ENCODE measurements around the gene KRT72. TPM values are rescaled to one million over a fixed set of nuclear protein-coding genes. Genes with fewer than 3 reads are reported as not detected.

KRT72 gene
- total RNA-seq, 1 experiment from 2014 or later, result not detected

DNA sequence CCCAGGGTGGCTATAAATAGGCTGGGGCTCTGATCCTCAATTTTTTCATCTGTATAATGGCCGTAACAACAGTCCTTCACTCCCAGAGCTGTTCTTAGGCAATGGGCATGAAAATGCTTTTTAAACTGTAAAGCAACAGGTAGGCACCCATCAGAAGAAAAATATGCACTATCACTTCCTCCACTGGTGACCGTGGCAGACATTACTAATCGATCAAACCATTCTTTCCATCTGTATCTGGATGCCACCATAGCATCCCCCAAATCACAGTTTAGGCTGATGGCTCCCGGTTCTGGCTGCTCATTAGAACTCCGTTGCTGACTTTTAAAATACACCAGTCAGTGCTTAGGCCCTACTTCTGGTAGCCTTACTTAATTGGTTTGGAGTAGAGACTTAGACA is 59.6 kb downstream of the KRT72 start:
- Histone ChIP-seq H3K27ac (ENCODE audit: insufficient read length, low read depth, low read length) (no peak overlapping the region), H4K8ac (replicated peaks; ENCODE audit: insufficient read length, low read depth, low read length) (no peak overlapping the region), H2BK20ac (ENCODE audit: low read depth, low read length, poor library complexity, severe bottlenecking) (no peak overlapping the region), H3K9ac (ENCODE audit: extremely low read depth, insufficient read length, low read length) (no peak overlapping the region), H3K56ac (ENCODE audit: insufficient read length, low read depth, low read length) (no peak overlapping the region), H2BK15ac (ENCODE audit: low read depth, low read length) (no peak overlapping the region), H3K27me3 (ENCODE audit: insufficient read depth, low read length) (no peaks in the 10 kb centered on the region), H3K4me1 (ENCODE audit: insufficient read depth, low read length) (no peaks in the 10 kb centered on the region), H2BK12ac (ENCODE audit: insufficient read length, low read depth, low read length) (no peak overlapping the region), H3K23me2 (ENCODE audit: insufficient read length, low read depth, low read length, poor library complexity, severe bottlenecking) (no peaks in the 10 kb centered on the region), H3K14ac (ENCODE audit: insufficient read depth, low read length) (no peak overlapping the region), H3K9me3 (ENCODE audit: control insufficient read depth, low read depth, low read length) (no peaks in the 10 kb centered on the region), H3K4ac (ENCODE audit: low read depth, low read length) (no peak overlapping the region), H3K79me2 (ENCODE audit: insufficient read depth, low read length) (no peaks in the 10 kb centered on the region), H3K23ac (ENCODE audit: insufficient read length, low read depth, low read length) (no peak overlapping the region), H4K5ac (ENCODE audit: insufficient read length, low read depth, low read length) (no peak overlapping the region), H2AK5ac (ENCODE audit: insufficient read length, low read length) (no peak overlapping the region), H3K18ac (ENCODE audit: insufficient read length, low read depth, low read length) (no peak overlapping the region), H3K79me1 (ENCODE audit: insufficient read depth, low read depth, low read length, poor library complexity, severe bottlenecking) (no peaks in the 10 kb centered on the region), H3K4me2 (ENCODE audit: insufficient read depth, insufficient read length, low read length) (no peak overlapping the region), H2BK120ac (ENCODE audit: low read depth, low read length, poor library complexity, severe bottlenecking) (no peak overlapping the region), H3T11ph (ENCODE audit: low read length) (no peak overlapping the region), H4K20me1 (ENCODE audit: control insufficient read depth, insufficient read depth, insufficient read length) (no peaks in the 10 kb centered on the region), H4K91ac (ENCODE audit: insufficient read length, low read depth, low read length) (no peak overlapping the region), H2BK5ac (ENCODE audit: insufficient read length, low read length) (no peak overlapping the region), H2AFZ (ENCODE audit: low read length) (no peak overlapping the region)
- Mint-ChIP-seq H3K9me3 (no peaks in the 10 kb centered on the region), H3K36me3 (ENCODE audit: insufficient read depth in 1 of 3, low read depth in 3 of 3) (no peaks in the 10 kb centered on the region), H3K27me3 (ENCODE audit: low read depth) (peaks cover 6% of the 10 kb centered on the region; the same call in 1 of the 2 replicates), H3K4me3 (no peak overlapping the region), H3K4me1 (peaks cover 3 to 6% of the 10 kb centered on the region in 2 experiments; a peak in 3 of 4 replicates), H3K27ac (no peak overlapping the region)
- TF ChIP-seq, protein P1, sequence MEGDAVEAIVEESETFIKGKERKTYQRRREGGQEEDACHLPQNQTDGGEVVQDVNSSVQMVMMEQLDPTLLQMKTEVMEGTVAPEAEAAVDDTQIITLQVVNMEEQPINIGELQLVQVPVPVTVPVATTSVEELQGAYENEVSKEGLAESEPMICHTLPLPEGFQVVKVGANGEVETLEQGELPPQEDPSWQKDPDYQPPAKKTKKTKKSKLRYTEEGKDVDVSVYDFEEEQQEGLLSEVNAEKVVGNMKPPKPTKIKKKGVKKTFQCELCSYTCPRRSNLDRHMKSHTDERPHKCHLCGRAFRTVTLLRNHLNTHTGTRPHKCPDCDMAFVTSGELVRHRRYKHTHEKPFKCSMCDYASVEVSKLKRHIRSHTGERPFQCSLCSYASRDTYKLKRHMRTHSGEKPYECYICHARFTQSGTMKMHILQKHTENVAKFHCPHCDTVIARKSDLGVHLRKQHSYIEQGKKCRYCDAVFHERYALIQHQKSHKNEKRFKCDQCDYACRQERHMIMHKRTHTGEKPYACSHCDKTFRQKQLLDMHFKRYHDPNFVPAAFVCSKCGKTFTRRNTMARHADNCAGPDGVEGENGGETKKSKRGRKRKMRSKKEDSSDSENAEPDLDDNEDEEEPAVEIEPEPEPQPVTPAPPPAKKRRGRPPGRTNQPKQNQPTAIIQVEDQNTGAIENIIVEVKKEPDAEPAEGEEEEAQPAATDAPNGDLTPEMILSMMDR (conservative IDR thresholded peaks at IDR 0.05), result no peak
- WGBS (ENCODE audit: extremely low coverage, insufficient read length, low lambda C conversion rate), result no CpG with 5 or more reads among the region's 5 CpGs
- DNase-seq, result no peak

All from H9 (cell line).